Measurements from ENCODE around the gene TRABD. TPM values are rescaled to one million over a fixed set of nuclear protein-coding genes. Genes with fewer than 3 reads are reported as not detected.

Gene TRABD
- total RNA-seq, 2 donors from 2014 or later, result 82.8 to 110 TPM

DNA sequence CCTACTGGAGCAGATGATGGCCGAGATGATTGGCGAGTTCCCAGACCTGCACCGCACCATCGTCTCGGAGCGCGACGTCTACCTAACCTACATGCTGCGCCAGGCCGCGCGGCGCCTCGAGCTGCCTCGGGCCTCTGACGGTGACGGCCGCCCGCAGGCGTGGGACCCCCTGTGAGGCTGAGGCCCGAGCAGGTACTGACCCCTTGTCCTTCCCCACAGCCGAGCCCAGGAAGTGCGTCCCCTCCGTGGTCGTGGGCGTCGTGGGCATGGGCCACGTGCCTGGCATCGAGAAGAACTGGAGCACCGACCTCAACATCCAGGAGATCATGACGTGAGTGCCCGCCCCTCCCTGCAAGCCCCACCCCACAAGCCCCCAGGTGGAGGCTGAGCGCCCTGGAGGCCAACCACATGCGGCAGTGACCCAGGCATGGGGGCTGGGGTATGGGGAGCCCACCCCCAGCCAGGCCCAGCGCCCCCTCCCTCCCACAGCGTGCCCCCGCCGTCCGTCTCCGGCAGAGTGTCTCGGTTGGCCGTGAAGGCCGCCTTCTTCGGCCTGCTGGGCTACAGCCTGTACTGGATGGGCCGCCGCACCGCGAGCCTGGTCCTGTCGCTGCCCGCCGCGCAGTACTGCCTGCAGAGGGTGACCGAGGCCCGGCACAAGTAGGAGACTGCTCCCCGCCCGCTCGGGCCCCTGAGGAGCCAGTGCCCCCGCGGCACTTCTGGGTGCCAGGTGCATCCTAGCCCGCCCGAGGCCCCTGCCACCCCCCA, 12.3 kb downstream of the TRABD start:
- ATAC-seq (no peak), DNase-seq (no peak)
- intact Hi-C loops (cut with DNase I), result no loop called here
- peaks cover 39% of the 10 kb centered on the region for H3K4me1 ChIP-seq
- no peak overlapping the region for H3K4me3 ChIP-seq
- no peaks in the 10 kb centered on the region for H3K9me3 ChIP-seq
- TF ChIP-seq, protein P1, sequence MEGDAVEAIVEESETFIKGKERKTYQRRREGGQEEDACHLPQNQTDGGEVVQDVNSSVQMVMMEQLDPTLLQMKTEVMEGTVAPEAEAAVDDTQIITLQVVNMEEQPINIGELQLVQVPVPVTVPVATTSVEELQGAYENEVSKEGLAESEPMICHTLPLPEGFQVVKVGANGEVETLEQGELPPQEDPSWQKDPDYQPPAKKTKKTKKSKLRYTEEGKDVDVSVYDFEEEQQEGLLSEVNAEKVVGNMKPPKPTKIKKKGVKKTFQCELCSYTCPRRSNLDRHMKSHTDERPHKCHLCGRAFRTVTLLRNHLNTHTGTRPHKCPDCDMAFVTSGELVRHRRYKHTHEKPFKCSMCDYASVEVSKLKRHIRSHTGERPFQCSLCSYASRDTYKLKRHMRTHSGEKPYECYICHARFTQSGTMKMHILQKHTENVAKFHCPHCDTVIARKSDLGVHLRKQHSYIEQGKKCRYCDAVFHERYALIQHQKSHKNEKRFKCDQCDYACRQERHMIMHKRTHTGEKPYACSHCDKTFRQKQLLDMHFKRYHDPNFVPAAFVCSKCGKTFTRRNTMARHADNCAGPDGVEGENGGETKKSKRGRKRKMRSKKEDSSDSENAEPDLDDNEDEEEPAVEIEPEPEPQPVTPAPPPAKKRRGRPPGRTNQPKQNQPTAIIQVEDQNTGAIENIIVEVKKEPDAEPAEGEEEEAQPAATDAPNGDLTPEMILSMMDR (IDR thresholded peaks at IDR 0.05), result no peak
- TF ChIP-seq POLR2A (IDR thresholded peaks at IDR 0.05), result no peak
- no peaks in the 10 kb centered on the region for H3K27me3 ChIP-seq
- peaks cover 0 to 6% of the 10 kb centered on the region in 2 donors for H3K36me3 ChIP-seq (replicated peaks in 1 of 2; ENCODE audit: insufficient read depth in 1 of 2, low read depth in 2 of 2)
- WGBS, 2 donors, result 93 to 94% methylated on average over 15 to 40 of the region's 61 CpGs
- H3K27ac ChIP-seq, result no peak overlapping the region

DNA sequence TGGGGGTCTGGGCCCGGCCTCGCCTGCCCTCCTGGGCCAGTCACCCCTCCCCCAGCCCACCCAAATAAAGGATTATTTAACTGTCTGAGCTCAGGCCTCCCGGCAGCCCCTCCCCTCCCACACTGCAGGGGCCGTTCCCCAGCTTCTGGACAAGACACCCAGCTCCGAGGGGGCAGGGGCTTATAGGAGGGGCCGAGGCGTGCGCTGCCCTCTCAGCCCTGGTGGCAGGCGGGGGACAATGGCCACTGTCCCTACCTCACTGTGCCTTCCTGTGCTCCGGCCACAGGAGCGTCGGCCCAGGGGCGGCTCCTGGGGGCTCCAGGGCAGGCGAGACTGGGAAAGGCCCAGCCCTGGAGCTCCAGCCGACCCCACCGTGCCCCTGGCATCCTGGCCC, 12.9 kb downstream of the TRABD start:
- ATAC-seq (no peak), DNase-seq (no peak)
- 80 to 81% methylated on average over 5 to 16 of the region's 16 CpGs for WGBS, 2 donors
- Histone ChIP-seq H3K4me1 (peaks cover 33% of the 10 kb centered on the region), H3K4me3 (no peak overlapping the region), H3K27me3 (no peaks in the 10 kb centered on the region), H3K36me3 (replicated peaks in 1 of 2; ENCODE audit: insufficient read depth in 1 of 2, low read depth in 2 of 2) (peaks cover 0 to 8% of the 10 kb centered on the region in 2 donors), H3K9me3 (no peaks in the 10 kb centered on the region), H3K27ac (no peak overlapping the region)
- intact Hi-C loops (cut with DNase I), result no loop called here
- TF ChIP-seq, protein P1 (IDR thresholded peaks at IDR 0.05), result no peak
- no peak for TF ChIP-seq POLR2A (IDR thresholded peaks at IDR 0.05)

DNA sequence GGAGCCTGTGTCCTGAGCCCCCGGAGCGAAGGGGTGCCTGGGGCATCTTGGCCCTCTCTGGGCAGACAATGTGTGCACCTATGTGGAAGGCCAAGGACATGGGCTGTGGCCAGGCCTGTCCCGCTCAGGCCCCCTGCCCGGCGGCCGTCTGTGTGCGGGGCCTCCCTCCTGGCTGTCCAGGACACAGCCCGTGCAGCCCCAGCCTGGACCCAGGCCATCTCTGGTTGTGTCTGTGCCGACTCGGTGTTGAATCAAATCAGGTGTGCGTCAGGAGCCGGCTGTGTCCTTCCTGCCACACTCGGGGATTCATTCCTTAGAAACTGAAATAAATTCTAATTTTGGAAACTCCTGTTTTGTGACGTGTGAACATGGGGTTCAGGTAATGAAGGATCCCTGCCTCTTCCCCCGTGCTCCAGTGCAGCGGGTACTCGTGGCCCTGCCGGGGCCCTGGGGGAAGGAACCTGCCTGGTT, 13.6 kb downstream of the TRABD start:
- Histone ChIP-seq H3K27ac (no peak overlapping the region), H3K27me3 (no peaks in the 10 kb centered on the region), H3K4me1 (peaks cover 26% of the 10 kb centered on the region), H3K36me3 (replicated peaks in 1 of 2; ENCODE audit: insufficient read depth in 1 of 2, low read depth in 2 of 2) (peaks cover 0 to 8% of the 10 kb centered on the region in 2 donors), H3K9me3 (no peaks in the 10 kb centered on the region), H3K4me3 (no peak overlapping the region)
- WGBS, 2 donors, result 67 to 69% methylated on average over 2 to 18 of the region's 18 CpGs
- TF ChIP-seq, protein P1 (IDR thresholded peaks at IDR 0.05), result no peak
- TF ChIP-seq POLR2A (IDR thresholded peaks at IDR 0.05), result no peak
- ATAC-seq (no peak), DNase-seq (peak in 1 of 4 donors; percentile 53)
- intact Hi-C loops (cut with DNase I), result no loop called here

DNA sequence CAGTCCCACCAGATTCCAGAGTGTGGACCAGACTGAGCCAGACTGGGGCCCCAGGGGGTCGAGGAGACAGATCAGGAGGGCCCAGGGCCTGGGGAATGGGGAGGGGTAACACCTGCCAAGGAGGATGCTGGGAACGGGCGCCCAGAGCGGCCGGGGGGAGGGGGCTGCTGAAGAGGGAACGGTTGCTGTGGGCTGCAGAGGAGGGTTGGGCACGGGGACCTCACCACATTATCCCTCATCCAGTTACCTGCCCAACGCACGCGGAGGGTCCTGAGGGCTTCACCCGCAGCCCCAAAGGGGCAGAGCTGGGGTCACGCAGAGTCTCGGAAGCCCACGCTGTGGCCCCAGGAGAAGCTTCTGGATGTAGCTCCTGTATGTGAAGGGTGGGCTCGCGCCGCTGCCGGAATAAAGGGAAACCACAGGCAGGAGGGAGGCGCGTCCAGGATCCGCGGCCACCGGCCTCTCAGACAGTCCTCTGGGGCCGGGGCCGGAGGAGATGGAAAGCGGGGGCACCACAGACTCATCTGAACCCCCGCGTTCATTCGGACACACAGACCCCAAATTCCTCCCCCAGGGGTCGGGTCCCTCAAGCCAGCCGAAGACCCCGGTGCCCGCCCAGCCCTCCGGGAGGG, 14.2 kb downstream of the TRABD start:
- peaks cover 26% of the 10 kb centered on the region for H3K4me1 ChIP-seq
- peak overlapping the region in 1 of 2 donors; percentile 45 for H3K4me3 ChIP-seq
- intact Hi-C loops (cut with DNase I), result no loop called here
- H3K9me3 ChIP-seq, result no peaks in the 10 kb centered on the region
- DNase-seq, result peak in 1 of 4 donors; percentile 25
- ATAC-seq, result peak; percentile 3
- 26 to 40% methylated on average over 2 to 34 of the region's 34 CpGs for WGBS, 2 donors
- peaks cover 0 to 8% of the 10 kb centered on the region in 2 donors for H3K36me3 ChIP-seq (replicated peaks in 1 of 2; ENCODE audit: insufficient read depth in 1 of 2, low read depth in 2 of 2)
- TF ChIP-seq, protein P1 (IDR thresholded peaks at IDR 0.05), result no peak
- TF ChIP-seq POLR2A (IDR thresholded peaks at IDR 0.05), result peak in 1 of 3 donors; percentile 5
- H3K27me3 ChIP-seq, result no peaks in the 10 kb centered on the region
- peak overlapping the region; percentile 37 to 78 (median 64) for H3K27ac ChIP-seq
